T-helper 17 cell (primary cell): Measurements from ENCODE around the gene NR2F2. TPM values are rescaled to one million over a fixed set of nuclear protein-coding genes. Genes with fewer than 3 reads are reported as not detected.

Experiments used
- ATAC-seq: fragments of 150-1000 bp; cut with Tn5 transposase; 2 replicates; pipeline ENCODE4 v1.10.0; 2021; ENCODE audit warnings: mild to moderate bottlenecking, moderate library complexity
- DNase-seq, 3 donors: peaks; one replicate each; pipeline versions ENCODE4 v3.0.0 to v3.0.0-alpha.2; 2020 to 2021
- H3K9me3 ChIP-seq: one replicate; pipeline ENCODE4 v1.7.0; 2013; ENCODE audit warnings: low read length, mild to moderate bottlenecking; ENCODE audit not compliant: control insufficient read depth, poor library complexity, severe bottlenecking
- H3K27ac Mint-ChIP-seq: one replicate; pipeline ENCODE4 v1.8.0; 2022; ENCODE audit warnings: mild to moderate bottlenecking, moderate library complexity, mixed read lengths
- H3K27me3 Mint-ChIP-seq: one replicate; pipeline ENCODE4 v1.8.0; 2022; ENCODE audit warnings: mixed read lengths
- H3K36me3 Mint-ChIP-seq: one replicate; pipeline ENCODE4 v1.8.0; 2022; ENCODE audit warnings: low read depth, mixed read lengths
- H3K4me1 Mint-ChIP-seq: one replicate; pipeline ENCODE4 v1.8.0; 2022; ENCODE audit warnings: mild to moderate bottlenecking, mixed read lengths
- H3K4me3 Mint-ChIP-seq: one replicate; pipeline ENCODE4 v1.8.0; 2022; ENCODE audit warnings: mild to moderate bottlenecking, moderate library complexity, mixed read lengths
- total RNA-seq, 4 donors: library from RNA in 2 of 4; stranded (reverse) in 2 of 4; gene quantifications; one replicate each; pipeline ENCODE4 v1.2.3 and lab custom pipeline; 2022 to 2026

Gene NR2F2
- total RNA-seq, 2 donors from 2014 or later, result not detected

- H3K9me3 ChIP-seq, result no peaks in the 10 kb centered on the region
- Mint-ChIP-seq H3K27me3 (peaks cover 55% of the 10 kb centered on the region), H3K4me3 (no peak overlapping the region), H3K27ac (no peak overlapping the region), H3K4me1 (peaks cover 9% of the 10 kb centered on the region), H3K36me3 (peaks cover 2% of the 10 kb centered on the region)
- ATAC-seq (no peak), DNase-seq (no peak)
Measured at GRCh38 chr15:96353416-96353929, 23.0 kb downstream of the NR2F2 start.

DNA sequence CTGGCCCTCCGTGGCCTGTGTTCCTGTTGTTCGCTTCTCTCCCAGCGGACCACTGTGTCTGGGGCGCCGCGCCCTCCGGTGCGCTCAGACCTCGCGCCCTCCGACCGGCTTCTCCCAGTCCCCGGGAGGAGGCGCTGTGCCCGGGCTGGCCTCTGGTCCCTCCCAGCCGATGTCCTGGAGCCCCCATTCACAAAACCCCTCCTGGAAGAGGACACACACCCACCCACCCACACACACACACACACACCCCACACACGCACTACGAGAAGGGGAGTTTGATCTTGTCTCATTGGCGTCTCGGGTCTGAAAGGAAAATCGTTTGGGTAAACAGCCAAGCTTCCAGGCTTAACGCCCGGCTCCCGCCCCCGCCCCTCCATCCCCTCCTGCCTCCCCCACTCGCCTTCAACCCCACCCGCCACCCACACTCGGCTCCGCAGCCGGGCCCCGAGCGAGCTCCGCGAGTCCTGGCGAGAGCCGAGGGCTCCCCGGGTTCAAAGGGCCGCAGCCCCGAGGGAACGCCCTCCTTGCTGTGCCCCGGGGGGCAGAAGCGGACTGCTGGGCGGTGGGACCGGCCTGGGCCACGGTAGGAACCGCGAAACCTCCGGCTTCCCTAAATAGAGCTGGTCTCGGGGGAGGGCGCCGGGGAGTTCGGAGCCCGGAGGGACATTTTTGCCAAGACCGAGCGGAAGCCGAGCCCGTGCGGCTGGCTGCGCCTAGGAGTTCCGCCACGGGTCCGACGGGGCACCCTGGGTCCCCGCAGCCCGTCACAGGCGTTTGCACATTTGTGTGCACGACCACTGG lies 23.6 kb downstream of the NR2F2 start:
- H3K27me3 Mint-ChIP-seq, result peaks cover 55% of the 10 kb centered on the region
- no peak overlapping the region for H3K4me3 Mint-ChIP-seq
- H3K27ac Mint-ChIP-seq, result no peak overlapping the region
- H3K9me3 ChIP-seq, result no peaks in the 10 kb centered on the region
- peaks cover 9% of the 10 kb centered on the region for H3K4me1 Mint-ChIP-seq
- H3K36me3 Mint-ChIP-seq, result peaks cover 2% of the 10 kb centered on the region
- no peak for ATAC-seq
- no peak for DNase-seq

DNA sequence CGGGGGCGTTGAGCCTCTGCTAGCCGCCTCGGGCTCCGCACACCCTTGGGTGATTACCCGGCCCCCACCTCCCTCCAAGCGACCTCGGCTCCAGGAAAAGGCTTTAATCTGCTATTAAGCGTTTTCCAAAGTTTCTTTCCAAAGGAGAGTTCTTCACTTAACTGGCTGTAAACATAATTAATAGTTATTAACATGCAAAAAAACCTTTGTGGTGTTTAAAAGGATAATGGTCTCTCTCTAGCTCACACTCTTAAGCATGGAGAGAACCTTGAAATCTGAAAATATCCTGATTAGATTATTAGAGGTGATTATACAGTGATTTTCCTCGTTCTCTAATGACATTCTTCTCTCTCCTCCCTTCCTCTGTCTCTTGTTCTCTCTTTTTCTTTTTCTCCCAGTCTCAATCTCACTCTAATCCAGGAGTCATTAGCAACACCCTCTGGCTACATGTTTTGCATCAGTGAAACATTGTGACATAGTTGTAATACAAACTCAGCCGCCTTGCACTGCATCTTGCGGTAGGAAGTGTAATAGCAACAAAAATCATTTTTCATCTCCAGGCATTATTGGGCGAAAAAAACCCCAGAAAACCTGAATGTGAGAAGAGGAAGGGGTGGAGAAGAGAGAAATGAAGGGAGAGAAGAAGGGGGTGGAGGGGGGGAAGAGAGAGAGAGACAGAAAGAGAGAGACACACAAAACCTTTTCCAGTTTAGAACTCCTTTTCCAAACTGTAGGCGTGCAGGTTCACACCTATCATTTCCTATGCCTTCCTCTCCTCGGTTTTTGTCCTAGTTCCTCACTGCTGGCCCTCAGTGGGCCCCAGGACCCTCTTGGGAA lies 24.4 kb downstream of the NR2F2 start:
- Mint-ChIP-seq H3K27ac (no peak overlapping the region), H3K4me1 (peaks cover 9% of the 10 kb centered on the region), H3K36me3 (peaks cover 2% of the 10 kb centered on the region), H3K4me3 (no peak overlapping the region), H3K27me3 (peaks cover 53% of the 10 kb centered on the region)
- ATAC-seq (no peak), DNase-seq (no peak)
- H3K9me3 ChIP-seq, result no peaks in the 10 kb centered on the region

GRCh38 chr15:96355568-96356187 lies 25.2 kb downstream of the NR2F2 start:
- peaks cover 48% of the 10 kb centered on the region for H3K27me3 Mint-ChIP-seq
- no peak overlapping the region for H3K27ac Mint-ChIP-seq
- H3K9me3 ChIP-seq, result no peaks in the 10 kb centered on the region
- peaks cover 9% of the 10 kb centered on the region for H3K4me1 Mint-ChIP-seq
- peaks cover 2% of the 10 kb centered on the region for H3K36me3 Mint-ChIP-seq
- ATAC-seq, result no peak
- H3K4me3 Mint-ChIP-seq, result no peak overlapping the region
- no peak for DNase-seq

- H3K27me3 Mint-ChIP-seq, result peaks cover 50% of the 10 kb centered on the region
- peak overlapping the region; percentile 81 for H3K4me3 Mint-ChIP-seq
- no peaks in the 10 kb centered on the region for H3K9me3 ChIP-seq
- peak overlapping the region; percentile 92 for H3K27ac Mint-ChIP-seq
- peaks cover 9% of the 10 kb centered on the region for H3K4me1 Mint-ChIP-seq
- ATAC-seq, result peak; percentile 80
- peak; percentile 34 to 58 (median 37) for DNase-seq
- H3K36me3 Mint-ChIP-seq, result no peaks in the 10 kb centered on the region
Measured at GRCh38 chr15:96356494-96357455, 26.3 kb downstream of the NR2F2 start.

DNA sequence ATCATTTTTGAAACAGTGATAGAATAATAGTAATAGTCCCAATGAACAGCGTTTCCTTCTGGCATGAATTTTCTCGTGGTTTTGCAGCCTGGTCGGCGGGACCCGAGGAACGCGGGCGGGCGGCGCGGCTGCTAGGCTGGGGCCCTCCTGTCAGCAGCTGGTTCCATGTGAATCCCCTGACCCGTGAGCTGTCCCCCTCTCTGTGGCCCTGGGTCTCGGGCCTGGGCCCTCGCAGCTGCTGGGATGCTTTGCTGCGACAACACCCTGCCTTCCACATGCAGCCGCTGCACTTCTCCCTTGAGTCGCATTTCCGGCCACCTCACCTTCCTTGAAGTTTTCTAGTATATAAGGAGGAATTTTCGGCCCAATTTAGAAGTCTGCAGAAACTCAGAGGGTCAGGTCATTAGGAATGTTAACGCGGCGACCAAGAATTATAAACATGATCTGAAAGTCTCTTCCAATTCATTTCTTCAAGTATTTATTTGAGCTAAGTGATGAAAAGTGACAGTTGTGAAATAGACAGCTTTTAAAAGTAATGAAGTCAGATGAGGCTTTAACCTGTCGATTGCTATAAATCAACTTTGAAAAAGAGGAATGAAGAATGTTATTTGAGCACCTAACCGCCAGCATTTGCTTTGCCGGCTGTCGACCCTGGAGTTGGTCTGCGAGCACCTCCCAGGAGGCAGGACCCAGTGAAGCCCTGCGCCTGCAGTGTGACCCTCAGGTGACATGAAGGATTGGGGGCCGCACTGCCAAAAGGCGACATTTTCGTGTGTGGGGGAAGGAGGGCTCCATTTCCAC lies 27.7 kb downstream of the NR2F2 start:
- DNase-seq, result no peak
- peak overlapping the region; percentile 92 for H3K27ac Mint-ChIP-seq

DNA sequence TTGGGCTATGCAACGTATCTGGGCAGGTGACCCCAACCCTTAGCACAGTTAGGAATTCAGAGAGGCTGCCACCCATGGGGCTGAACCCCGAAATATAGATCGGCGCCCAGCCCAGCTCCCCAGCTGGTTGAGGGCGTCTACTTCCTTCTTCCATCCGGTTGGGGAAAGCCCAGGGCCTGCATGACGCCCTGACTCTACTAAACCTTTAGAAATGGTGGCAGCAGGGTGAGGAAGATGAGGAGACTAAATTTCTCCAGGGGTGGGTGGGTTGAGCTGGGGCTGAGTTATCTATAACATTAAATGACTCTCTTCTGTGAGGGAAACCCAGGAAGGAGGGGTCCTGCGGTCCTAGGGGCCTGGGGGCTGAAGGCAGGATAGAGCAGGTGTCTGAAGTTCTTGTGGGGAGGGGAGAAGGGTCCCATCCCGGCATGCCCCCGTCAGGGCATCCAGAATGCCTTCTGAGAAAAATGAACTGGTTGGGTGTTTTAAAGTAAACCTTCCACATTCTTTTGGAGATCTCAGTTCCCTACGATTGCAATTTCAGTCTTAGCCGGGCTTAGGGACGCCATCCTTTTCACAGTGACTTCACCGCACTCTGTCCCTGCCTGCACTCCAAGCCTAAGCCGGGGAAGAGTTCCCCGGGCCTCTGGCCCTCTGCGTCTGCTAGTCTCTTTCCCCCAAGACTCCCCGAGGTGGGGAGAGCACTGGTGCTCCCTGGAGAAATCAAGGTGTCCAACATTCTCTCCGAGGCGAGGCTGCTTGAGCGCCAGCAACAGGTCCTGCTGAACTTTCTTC lies 28.5 kb downstream of the NR2F2 start:
- no peak for ATAC-seq
- Mint-ChIP-seq H3K27me3 (peaks cover 55% of the 10 kb centered on the region), H3K36me3 (no peaks in the 10 kb centered on the region), H3K27ac (peak overlapping the region; percentile 92), H3K4me1 (peaks cover 9% of the 10 kb centered on the region), H3K4me3 (no peak overlapping the region)
- no peak for DNase-seq
- H3K9me3 ChIP-seq, result no peaks in the 10 kb centered on the region

More for the DNA sequence above, 27.7 kb downstream of the NR2F2 start:
- Mint-ChIP-seq H3K4me3 (peak overlapping the region; percentile 81), H3K27me3 (peaks cover 52% of the 10 kb centered on the region), H3K36me3 (no peaks in the 10 kb centered on the region), H3K4me1 (peaks cover 9% of the 10 kb centered on the region)
- ATAC-seq, result no peak
- H3K9me3 ChIP-seq, result no peaks in the 10 kb centered on the region

GRCh38 chr15:96359616-96360521 lies 29.4 kb downstream of the NR2F2 start:
- H3K9me3 ChIP-seq, result no peaks in the 10 kb centered on the region
- H3K36me3 Mint-ChIP-seq, result no peaks in the 10 kb centered on the region
- DNase-seq, result no peak
- peaks cover 61% of the 10 kb centered on the region for H3K27me3 Mint-ChIP-seq
- ATAC-seq, result no peak
- no peak overlapping the region for H3K4me3 Mint-ChIP-seq
- H3K27ac Mint-ChIP-seq, result no peak overlapping the region
- peaks cover 9% of the 10 kb centered on the region for H3K4me1 Mint-ChIP-seq

GRCh38 chr15:96360581-96361308 lies 30.2 kb downstream of the NR2F2 start:
- Mint-ChIP-seq H3K27me3 (peaks cover 70% of the 10 kb centered on the region), H3K27ac (no peak overlapping the region), H3K36me3 (no peaks in the 10 kb centered on the region), H3K4me3 (no peak overlapping the region), H3K4me1 (peaks cover 9% of the 10 kb centered on the region)
- ATAC-seq (no peak), DNase-seq (no peak)
- H3K9me3 ChIP-seq, result no peaks in the 10 kb centered on the region
